ENCODE data around the gene AGAP5. TPM values are rescaled to one million over a fixed set of nuclear protein-coding genes. Genes with fewer than 3 reads are reported as not detected.

The AGAP5 gene
- 1.7 to 3.5 TPM (median 3.1 TPM) in 5 replicates for total RNA-seq (2022; extraction: Qiagen RNA extraction; ENCODE audit: low read depth)

DNA sequence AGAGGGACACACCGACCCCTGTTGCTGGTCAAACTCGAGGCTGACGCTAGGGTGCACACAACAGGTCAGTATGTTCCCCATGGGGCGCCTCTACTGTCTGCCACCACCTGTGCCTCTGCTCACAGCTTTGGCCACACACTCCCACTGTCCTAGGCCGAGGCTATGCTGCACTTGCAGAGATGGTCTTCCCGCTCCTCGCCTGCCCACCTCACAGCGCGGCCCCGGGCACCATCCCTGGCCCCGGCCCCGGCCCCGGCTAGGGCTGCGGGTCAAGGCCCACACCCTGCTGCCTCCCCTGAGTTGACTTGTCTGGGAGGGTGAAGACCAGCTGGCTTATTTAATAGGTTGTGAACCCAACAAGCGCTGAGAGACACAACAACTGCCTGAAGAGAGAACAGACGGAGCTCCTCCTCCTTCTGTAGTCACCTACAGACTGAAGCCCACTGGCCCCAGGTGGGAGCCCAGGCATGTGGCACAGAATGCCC, at the start of gene AGAP5:
AGAP5 (minus strand) TSS at position 435 of the 485 bp plus-strand sequence; CDS start at position 81, 354 bp downstream.

DNA sequence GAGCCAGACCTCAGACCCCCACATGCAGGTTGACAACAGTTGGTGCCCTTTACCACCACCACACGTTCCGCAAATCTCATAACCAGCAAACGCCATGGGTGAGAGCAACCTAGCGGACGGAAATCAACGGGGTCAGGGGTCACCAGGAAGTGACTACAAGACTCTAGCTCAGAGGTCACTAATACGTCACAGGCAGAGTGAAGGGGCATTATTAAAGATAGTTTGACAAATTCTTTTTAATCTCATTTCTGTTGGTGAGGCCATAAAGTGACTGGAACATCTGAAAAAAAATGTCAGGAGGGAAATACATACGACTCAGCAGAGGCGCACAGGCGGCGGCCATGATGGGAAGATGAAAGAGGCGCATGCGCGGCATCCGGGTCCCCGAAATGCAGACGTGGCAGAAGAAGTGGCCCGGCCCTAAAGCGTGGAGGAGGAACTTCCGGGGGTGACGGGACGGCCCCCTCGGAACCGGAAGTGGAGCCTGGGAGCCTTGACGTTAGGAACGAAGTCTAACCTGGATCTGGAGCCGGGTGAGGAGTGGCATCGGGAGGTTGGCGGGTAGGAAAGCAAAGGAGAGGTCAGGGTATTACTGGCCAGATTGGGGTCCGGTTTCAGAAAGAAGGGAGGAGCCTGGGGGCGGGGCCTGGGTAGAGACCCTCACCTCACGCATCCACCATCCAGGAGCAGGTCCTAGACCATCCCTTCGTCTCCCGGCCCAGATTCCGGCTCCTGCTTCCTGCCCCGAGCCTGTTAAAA, 46.2 kb upstream of the AGAP5 start, which contains the start of gene SEC24C:
SEC24C (plus strand) TSS at position 468 of the 759 bp plus-strand sequence. CDS start 2,461 bp downstream, outside the sequence.

DNA sequence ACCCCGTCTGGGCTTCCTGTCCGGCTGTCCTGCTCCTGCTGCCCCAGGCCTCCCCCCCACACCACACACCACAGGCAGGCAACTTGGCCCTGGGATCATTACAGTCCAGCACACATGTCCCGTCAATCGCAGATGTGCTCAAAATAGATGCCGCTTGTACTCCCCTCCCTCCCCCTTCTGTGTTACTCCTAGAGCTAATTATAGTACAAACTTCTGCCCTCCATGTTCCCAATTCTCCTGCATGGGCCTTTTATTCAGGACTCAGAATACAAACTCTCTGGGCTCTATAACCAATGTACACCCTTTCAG, 42.0 kb downstream of the AGAP5 start, which contains the start of gene SYNPO2L:
SYNPO2L (minus strand) TSS at position 40 of the 309 bp plus-strand sequence. CDS start 107 bp downstream, outside the sequence.

GRCh38 chr10:73641328-73642060, 56.4 kb downstream of the AGAP5 start, which contains the start of gene MYOZ1:
TSS of gene MYOZ1 (minus strand) at chr10:73641474. CDS start at chr10:73640017, 1,457 bp downstream.

Other genes starting within 250 kb of the AGAP5 start
- gene PPP3CB, start 202.1 kb downstream of the AGAP5 start, total RNA-seq (2022; extraction: Qiagen RNA extraction; ENCODE audit: low read depth) = 9.9 to 18.8 TPM (median 16.2 TPM) in 5 replicates
- 9.6 to 14.4 TPM (median 11.9 TPM) in 5 replicates for gene USP54, start 106.8 kb downstream of the AGAP5 start, total RNA-seq (2022; extraction: Qiagen RNA extraction; ENCODE audit: low read depth)
- not detected in 5 replicates for gene MYOZ1, start 56.6 kb downstream of the AGAP5 start, total RNA-seq (2022; extraction: Qiagen RNA extraction; ENCODE audit: low read depth)
- gene SYNPO2L, start 42.1 kb downstream of the AGAP5 start, total RNA-seq (2022; extraction: Qiagen RNA extraction; ENCODE audit: low read depth) = not detected in 5 replicates
- gene SEC24C, start 46.3 kb upstream of the AGAP5 start, total RNA-seq (2022; extraction: Qiagen RNA extraction; ENCODE audit: low read depth) = 39.6 to 66.6 TPM (median 61.1 TPM) in 5 replicates
- gene CHCHD1, start 83.9 kb upstream of the AGAP5 start, total RNA-seq (2022; extraction: Qiagen RNA extraction; ENCODE audit: low read depth) = 63.4 to 72.2 TPM (median 67.6 TPM) in 5 replicates
- 22.4 to 48.8 TPM (median 43.4 TPM) in 5 replicates for gene ZSWIM8, start 87.5 kb upstream of the AGAP5 start, total RNA-seq (2022; extraction: Qiagen RNA extraction; ENCODE audit: low read depth)
- gene NDST2, start 113.5 kb upstream of the AGAP5 start, total RNA-seq (2022; extraction: Qiagen RNA extraction; ENCODE audit: low read depth) = 10.9 to 22.6 TPM (median 19.1 TPM) in 5 replicates
- 16.6 to 19.5 TPM (median 18.8 TPM) in 5 replicates for gene CAMK2G, start 176.4 kb upstream of the AGAP5 start, total RNA-seq (2022; extraction: Qiagen RNA extraction; ENCODE audit: low read depth)
- gene PLAU, start 213.0 kb upstream of the AGAP5 start, total RNA-seq (2022; extraction: Qiagen RNA extraction; ENCODE audit: low read depth) = 101 to 107 TPM (median 105 TPM) in 5 replicates

All from A549 treated with ZK216348 at 1 μM for 4 hours (cell line).